Loucy (cell line): ENCODE measurements around the gene TNFRSF8.

Experiments
- H2AFZ ChIP-seq: fragments of 200-600 bp; sonication (generic); 2 replicates; pipeline ENCODE4 v1.6.0; 2016; ENCODE audit warnings: antibody characterized with exemption, mild to moderate bottlenecking, low read length, moderate library complexity
- H3F3A ChIP-seq: fragments of 200-600 bp; 2 replicates; pipeline ENCODE4 v1.6.0; 2016; ENCODE audit warnings: antibody characterized with exemption, low read depth, mild to moderate bottlenecking
- H3K27me3 ChIP-seq: fragments of 200-600 bp; sonication (generic); 2 replicates; pipeline ENCODE4 v1.6.1; 2014; ENCODE audit warnings: low read length, mild to moderate bottlenecking; ENCODE audit not compliant: insufficient read depth, poor library complexity, severe bottlenecking
- H3K36me3 ChIP-seq: fragments of 200-600 bp; sonication (generic); 2 replicates; pipeline ENCODE4 v1.6.1; 2016; ENCODE audit warnings: low read length; ENCODE audit not compliant: insufficient read depth
- H3K4me1 ChIP-seq: fragments of 200-600 bp; sonication (generic); 2 replicates; pipeline ENCODE4 v1.5.1; 2014; ENCODE audit warnings: low read length, mild to moderate bottlenecking; ENCODE audit not compliant: insufficient read depth, poor library complexity, severe bottlenecking
- H3K4me2 ChIP-seq: fragments of 200-600 bp; sonication (generic); 2 replicates; pipeline ENCODE4 v1.6.0; 2014; ENCODE audit warnings: antibody characterized with exemption, low read length, low read depth, mild to moderate bottlenecking; ENCODE audit not compliant: poor library complexity, severe bottlenecking
- H3K4me3 ChIP-seq: fragments of 200-600 bp; sonication (generic); 2 replicates; pipeline ENCODE4 v1.5.1; 2014; ENCODE audit warnings: low read length, mild to moderate bottlenecking, mixed read lengths; ENCODE audit not compliant: poor library complexity, severe bottlenecking
- H3K79me2 ChIP-seq: fragments of 200-600 bp; sonication (generic); 2 replicates; pipeline ENCODE4 v1.6.1; 2014; ENCODE audit warnings: low read length; ENCODE audit not compliant: insufficient read depth
- H3K9ac ChIP-seq: fragments of 200-600 bp; sonication (generic); 2 replicates; pipeline ENCODE4 v1.6.0; 2014; ENCODE audit warnings: mild to moderate bottlenecking, low read depth, low read length, moderate library complexity; ENCODE audit not compliant: poor library complexity, severe bottlenecking
- H3K9me2 ChIP-seq: fragments of 200-600 bp; sonication (generic); replicated peaks from 2 replicates; pipeline ENCODE4 v1.6.1; 2016; ENCODE audit warnings: low read depth, low read length, mixed read lengths
- H3K9me3 ChIP-seq: fragments of 200-600 bp; sonication (generic); 2 replicates; pipeline ENCODE4 v1.6.1; 2014; ENCODE audit warnings: mild to moderate bottlenecking, antibody characterized with exemption, low read length, low read depth; ENCODE audit not compliant: insufficient read depth
- H4K20me1 ChIP-seq: fragments of 200-600 bp; sonication (generic); 2 replicates; pipeline ENCODE4 v1.6.0; 2014; ENCODE audit warnings: antibody characterized with exemption, low read length, mild to moderate bottlenecking; ENCODE audit not compliant: insufficient read depth, poor library complexity, severe bottlenecking
- CTCF ChIP-seq: fragments of 200-600 bp; sonication (generic); conservative IDR thresholded peaks from 2 replicates; pipeline ENCODE4 v1.5.1; 2014; ENCODE audit warnings: mild to moderate bottlenecking, antibody characterized with exemption, low read length
- EZH2phosphoT487 ChIP-seq: fragments of 200-600 bp; IDR thresholded peaks from 2 replicates; pipeline ENCODE4 v1.6.1; 2018; ENCODE audit warnings: antibody characterized with exemption, mild to moderate bottlenecking, moderate library complexity, borderline replicate concordance

TNFRSF8 gene

GRCh38 chr1:12028248-12028647 is 34.9 kb upstream of the TNFRSF8 start:
- TF ChIP-seq EZH2phosphoT487, result no peak
- no peak for TF ChIP-seq CTCF
- Histone ChIP-seq H3K9ac (no peak overlapping the region), H3K4me1 (no peaks in the 10 kb centered on the region), H3K36me3 (no peaks in the 10 kb centered on the region), H3K9me2 (no peaks in the 10 kb centered on the region), H3K79me2 (no peaks in the 10 kb centered on the region), H3K4me3 (no peak overlapping the region), H2AFZ (no peak overlapping the region), H3K27me3 (no peaks in the 10 kb centered on the region), H3K9me3 (no peaks in the 10 kb centered on the region), H4K20me1 (no peaks in the 10 kb centered on the region), H3F3A (no peaks in the 10 kb centered on the region), H3K4me2 (no peak overlapping the region)

DNA sequence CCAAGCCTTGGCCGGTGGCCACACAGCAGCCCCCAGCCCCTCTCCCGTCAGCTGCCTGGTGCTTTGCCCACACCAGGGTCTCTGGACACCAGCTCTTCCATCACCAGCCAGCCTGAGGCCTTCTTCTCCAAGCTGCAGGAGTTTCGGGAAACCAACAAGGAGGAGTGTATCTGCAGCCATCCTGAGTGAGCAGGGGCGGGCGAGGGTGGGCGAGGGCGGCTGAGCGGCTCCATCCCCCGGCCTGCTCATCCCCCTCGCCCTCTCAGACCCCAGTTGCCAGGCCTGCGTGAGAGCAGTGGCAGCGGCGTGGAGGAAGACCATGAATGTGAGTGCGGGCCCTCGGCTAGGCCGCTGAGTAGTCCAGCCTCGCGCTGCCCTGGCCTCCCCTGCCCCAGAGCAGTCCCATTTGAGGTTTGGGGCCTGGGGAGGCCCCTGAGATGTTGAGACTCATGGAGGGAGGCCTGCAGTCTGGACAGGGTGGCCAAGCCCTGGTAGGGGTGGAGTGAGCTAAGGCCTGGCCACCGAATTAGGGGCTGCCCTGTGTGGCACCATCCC is 34.1 kb upstream of the TNFRSF8 start:
- Histone ChIP-seq H3F3A (no peaks in the 10 kb centered on the region), H3K36me3 (no peaks in the 10 kb centered on the region), H3K4me2 (no peak overlapping the region), H4K20me1 (no peaks in the 10 kb centered on the region), H3K4me1 (no peaks in the 10 kb centered on the region), H3K27me3 (no peaks in the 10 kb centered on the region), H3K4me3 (no peak overlapping the region), H3K9ac (no peak overlapping the region), H2AFZ (no peak overlapping the region), H3K9me3 (no peaks in the 10 kb centered on the region), H3K9me2 (no peaks in the 10 kb centered on the region), H3K79me2 (no peaks in the 10 kb centered on the region)
- TF ChIP-seq EZH2phosphoT487 (no peak), CTCF (no peak)

GRCh38 chr1:12029720-12030339 is 33.3 kb upstream of the TNFRSF8 start:
- no peak for TF ChIP-seq CTCF
- TF ChIP-seq EZH2phosphoT487, result no peak
- no peaks in the 10 kb centered on the region for H3K36me3 ChIP-seq
- H3K27me3 ChIP-seq, result no peaks in the 10 kb centered on the region
- H2AFZ ChIP-seq, result no peak overlapping the region
- no peaks in the 10 kb centered on the region for H3F3A ChIP-seq
- H3K9me3 ChIP-seq, result no peaks in the 10 kb centered on the region
- no peak overlapping the region for H3K4me3 ChIP-seq
- no peaks in the 10 kb centered on the region for H4K20me1 ChIP-seq
- no peaks in the 10 kb centered on the region for H3K79me2 ChIP-seq
- H3K9ac ChIP-seq, result no peak overlapping the region
- H3K4me1 ChIP-seq, result no peaks in the 10 kb centered on the region
- no peaks in the 10 kb centered on the region for H3K9me2 ChIP-seq
- no peak overlapping the region for H3K4me2 ChIP-seq
